IPS-18a (cell line): ENCODE data around the gene CLEC20A.

Experiments
- H3K27ac ChIP-seq: one replicate; pipeline ENCODE4 v1.5.1; 2013; ENCODE audit warnings: low read length
- H3K27me3 ChIP-seq: one replicate; pipeline ENCODE4 v1.6.1; 2013; ENCODE audit warnings: mild to moderate bottlenecking, low read length; ENCODE audit not compliant: control insufficient read depth, insufficient read depth
- H3K36me3 ChIP-seq: one replicate; pipeline ENCODE4 v1.6.1; 2013; ENCODE audit warnings: low read depth, low read length; ENCODE audit not compliant: control insufficient read depth
- H3K4me1 ChIP-seq: one replicate; pipeline ENCODE4 v1.6.1; 2013; ENCODE audit warnings: low read depth, low read length; ENCODE audit not compliant: control insufficient read depth
- H3K4me3 ChIP-seq: one replicate; pipeline ENCODE4 v1.5.1; 2013; ENCODE audit warnings: low read length
- H3K9ac ChIP-seq: one replicate; pipeline ENCODE4 v1.6.1; 2013; ENCODE audit warnings: mild to moderate bottlenecking, low read length, moderate library complexity
- H3K9me3 ChIP-seq: one replicate; pipeline ENCODE4 v1.6.1; 2013; ENCODE audit warnings: low read depth, low read length; ENCODE audit not compliant: control insufficient read depth

Gene CLEC20A

GRCh38 chr1:178496410-178497135 is at the start of gene CLEC20A:
TSS of gene CLEC20A (minus strand) at chr1:178496964. CDS start at chr1:178496939, 25 bp downstream.
- no peaks in the 10 kb centered on the region for H3K27me3 ChIP-seq
- no peaks in the 10 kb centered on the region for H3K36me3 ChIP-seq
- H3K4me3 ChIP-seq: no peak within 1 kb of the TSS
- H3K27ac ChIP-seq: no peak within 1 kb of the TSS
- no peaks in the 10 kb centered on the region for H3K4me1 ChIP-seq
- H3K9me3 ChIP-seq: no peaks in the 10 kb centered on the region
- H3K9ac ChIP-seq: no peak within 1 kb of the TSS

- H3K27me3 ChIP-seq: no peaks in the 10 kb centered on the region
- H3K9me3 ChIP-seq: no peaks in the 10 kb centered on the region
- H3K9ac ChIP-seq: no peak overlapping the region
- H3K36me3 ChIP-seq: no peaks in the 10 kb centered on the region
- H3K27ac ChIP-seq: no peak overlapping the region
- no peak overlapping the region for H3K4me3 ChIP-seq
- H3K4me1 ChIP-seq: peaks cover 3% of the 10 kb centered on the region
These were observed 47.8 kb upstream of the CLEC20A start for GRCh38 chr1:178544531-178544930.

GRCh38 chr1:178543290-178543607 is 46.5 kb upstream of the CLEC20A start:
- Histone ChIP-seq H3K27me3 (no peaks in the 10 kb centered on the region), H3K36me3 (no peaks in the 10 kb centered on the region), H3K4me1 (peaks cover 3% of the 10 kb centered on the region), H3K9ac (peak overlapping the region; percentile 85), H3K9me3 (no peaks in the 10 kb centered on the region), H3K27ac (peak overlapping the region; percentile 30), H3K4me3 (peak overlapping the region; percentile 98)

- Histone ChIP-seq H3K9ac (peak overlapping the region; percentile 85), H3K27ac (peak overlapping the region; percentile 30), H3K27me3 (no peaks in the 10 kb centered on the region), H3K36me3 (no peaks in the 10 kb centered on the region), H3K4me3 (peak overlapping the region; percentile 98), H3K9me3 (no peaks in the 10 kb centered on the region), H3K4me1 (peaks cover 3% of the 10 kb centered on the region)
These were observed 46.0 kb upstream of the CLEC20A start for GRCh38 chr1:178542554-178543289.

GRCh38 chr1:178541829-178542553 is 45.2 kb upstream of the CLEC20A start:
- Histone ChIP-seq H3K36me3 (no peaks in the 10 kb centered on the region), H3K9ac (peak overlapping the region; percentile 85), H3K9me3 (no peaks in the 10 kb centered on the region), H3K27me3 (no peaks in the 10 kb centered on the region), H3K4me1 (peaks cover 3% of the 10 kb centered on the region), H3K4me3 (peak overlapping the region; percentile 98), H3K27ac (peak overlapping the region; percentile 20)

- Histone ChIP-seq H3K9ac (no peak overlapping the region), H3K4me3 (peak overlapping the region; percentile 98), H3K4me1 (peaks cover 3% of the 10 kb centered on the region), H3K9me3 (no peaks in the 10 kb centered on the region), H3K36me3 (no peaks in the 10 kb centered on the region), H3K27ac (no peak overlapping the region), H3K27me3 (no peaks in the 10 kb centered on the region)
These were observed 44.6 kb upstream of the CLEC20A start for GRCh38 chr1:178541379-178541778.

GRCh38 chr1:178540646-178541045 is 43.9 kb upstream of the CLEC20A start:
- Histone ChIP-seq H3K4me3 (no peak overlapping the region), H3K4me1 (peaks cover 3% of the 10 kb centered on the region), H3K9ac (no peak overlapping the region), H3K27me3 (no peaks in the 10 kb centered on the region), H3K36me3 (no peaks in the 10 kb centered on the region), H3K27ac (no peak overlapping the region), H3K9me3 (no peaks in the 10 kb centered on the region)

GRCh38 chr1:178540204-178540603 is 43.4 kb upstream of the CLEC20A start:
- Histone ChIP-seq H3K4me1 (peaks cover 3% of the 10 kb centered on the region), H3K27me3 (no peaks in the 10 kb centered on the region), H3K27ac (no peak overlapping the region), H3K4me3 (no peak overlapping the region), H3K9me3 (no peaks in the 10 kb centered on the region), H3K9ac (no peak overlapping the region), H3K36me3 (no peaks in the 10 kb centered on the region)

- H3K27ac ChIP-seq: no peak overlapping the region
- no peak overlapping the region for H3K4me3 ChIP-seq
- peaks cover 3% of the 10 kb centered on the region for H3K4me1 ChIP-seq
- no peak overlapping the region for H3K9ac ChIP-seq
- H3K9me3 ChIP-seq: no peaks in the 10 kb centered on the region
- H3K27me3 ChIP-seq: no peaks in the 10 kb centered on the region
- H3K36me3 ChIP-seq: no peaks in the 10 kb centered on the region
These were observed 42.5 kb upstream of the CLEC20A start for GRCh38 chr1:178539291-178539690.

- no peak overlapping the region for H3K4me3 ChIP-seq
- no peaks in the 10 kb centered on the region for H3K27me3 ChIP-seq
- peaks cover under 1% of the 10 kb centered on the region for H3K4me1 ChIP-seq
- no peaks in the 10 kb centered on the region for H3K9me3 ChIP-seq
- H3K27ac ChIP-seq: no peak overlapping the region
- H3K36me3 ChIP-seq: no peaks in the 10 kb centered on the region
- H3K9ac ChIP-seq: no peak overlapping the region
These were observed 41.6 kb upstream of the CLEC20A start for GRCh38 chr1:178538192-178538916.

GRCh38 chr1:178537382-178538090 is 40.8 kb upstream of the CLEC20A start:
- no peaks in the 10 kb centered on the region for H3K9me3 ChIP-seq
- H3K27me3 ChIP-seq: no peaks in the 10 kb centered on the region
- no peaks in the 10 kb centered on the region for H3K4me1 ChIP-seq
- no peak overlapping the region for H3K4me3 ChIP-seq
- H3K27ac ChIP-seq: no peak overlapping the region
- no peaks in the 10 kb centered on the region for H3K36me3 ChIP-seq
- no peak overlapping the region for H3K9ac ChIP-seq
